GM23248 (cell line): ENCODE results near the gene AQP7.
"Not testable (repeated sequence)": the region's sequence is repeated elsewhere in the genome, so short reads cannot be mapped to it uniquely, and the experiment has no call there.

Experiments
- EZH2 ChIP-seq: fragments of 200-600 bp; sonication (generic); IDR thresholded peaks from 2 replicates; pipeline ENCODE4 v1.6.1; 2018; ENCODE audit warnings: antibody characterized with exemption, mild to moderate bottlenecking; ENCODE audit not compliant: insufficient read depth, poor library complexity, severe bottlenecking
- EZH2phosphoT487 ChIP-seq: fragments of 200-600 bp; sonication (generic); IDR thresholded peaks from 2 replicates; pipeline ENCODE4 v1.6.1; 2018; ENCODE audit warnings: antibody characterized with exemption, moderate library complexity, mild to moderate bottlenecking, low read depth; ENCODE audit not compliant: insufficient read depth

DNA sequence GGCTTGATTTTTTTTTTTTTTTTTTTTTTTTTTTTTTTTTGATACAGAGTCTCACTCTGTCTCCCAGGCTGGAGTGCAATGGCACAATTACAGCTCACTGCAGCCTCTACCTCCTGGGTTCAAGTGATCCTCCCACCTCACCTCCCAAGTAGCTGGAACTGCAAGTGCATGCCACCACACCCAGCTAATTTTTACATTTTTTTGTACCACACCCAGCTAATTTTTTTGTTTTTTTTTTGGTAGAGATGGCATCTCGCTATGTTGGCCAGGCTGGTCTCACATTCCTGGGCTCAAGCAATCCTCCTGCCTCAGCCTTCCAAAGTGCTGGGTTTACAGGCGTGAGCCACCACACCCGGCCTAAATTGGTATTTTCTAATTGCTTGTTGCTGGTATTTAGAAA, 43.7 kb downstream of the AQP7 start:
- TF ChIP-seq EZH2phosphoT487, EZH2: not testable (repeated sequence)
